Fibroblast of villous mesenchyme (primary cell): Measurements from ENCODE around the gene MAP2K7. TPM values are rescaled to one million over a fixed set of nuclear protein-coding genes. Genes with fewer than 3 reads are reported as not detected.
A peak's percentile ranks its signal among the peaks of the same experiment; 100 is the strongest.

Experiments used
- DNase-seq: peaks from one replicate; pipeline ENCODE4 v3.0.0-alpha.2; 2010; ENCODE audit warnings: low read depth
- H3K4me3 ChIP-seq: 2 replicates; pipeline ENCODE4 v1.5.1; 2011; ENCODE audit warnings: low read depth, mild to moderate bottlenecking, low read length
- CTCF ChIP-seq: IDR thresholded peaks from 2 replicates; pipeline ENCODE4 v1.5.1; 2012; ENCODE audit warnings: low read depth, mild to moderate bottlenecking, low read length; ENCODE audit not compliant: insufficient read depth
- total RNA-seq: library from RNA; depleted of rRNA; stranded (reverse); fragments of >200 nt; gene quantifications from 2 replicates; pipeline ENCODE4 v1.2.3, GENCODE V29; 2012

MAP2K7 gene
- total RNA-seq, 1 donor, result 12.1 TPM

- TF ChIP-seq CTCF, result peak; percentile 74
- peak overlapping the region; percentile 37 for H3K4me3 ChIP-seq
- peak; percentile 74 for DNase-seq
These were observed 21.6 kb downstream of the MAP2K7 start for GRCh38 chr19:7925171-7925851.

- peak within 1 kb of the TSS; percentile 58 for H3K4me3 ChIP-seq
- peak; percentile 22 for TF ChIP-seq CTCF
- DNase-seq, result peak; percentile 54
These were observed 22.5 kb downstream of the MAP2K7 start, which contains the start of gene CTXN1 for GRCh38 chr19:7926021-7926726. Gene CTXN1, minus strand, starts transcription at chr19:7926135. Its CDS starts 597 bp downstream, at chr19:7925538.

GRCh38 chr19:7926727-7927604 is 23.3 kb downstream of the MAP2K7 start:
- DNase-seq, result no peak
- no peak for TF ChIP-seq CTCF
- H3K4me3 ChIP-seq, result no peak overlapping the region

GRCh38 chr19:7927605-7928333 is 24.1 kb downstream of the MAP2K7 start:
- no peak for TF ChIP-seq CTCF
- H3K4me3 ChIP-seq, result no peak overlapping the region
- no peak for DNase-seq

GRCh38 chr19:7928334-7928706 is 24.6 kb downstream of the MAP2K7 start:
- TF ChIP-seq CTCF, result no peak
- no peak for DNase-seq
- H3K4me3 ChIP-seq, result peak overlapping the region; percentile 10
